PC-9 (cell line): ENCODE data around the gene LHFPL2.

Experiments used
- CTCF ChIP-seq: fragments of 200-600 bp; sonication (generic); conservative IDR thresholded peaks from 2 replicates; pipeline ENCODE4 v1.6.1; 2017; ENCODE audit warnings: mixed run types, antibody characterized with exemption, mild to moderate bottlenecking, moderate library complexity
- EZH2 ChIP-seq: fragments of 200-600 bp; sonication (generic); IDR thresholded peaks from 2 replicates; pipeline ENCODE4 v1.8.0; 2017; ENCODE audit warnings: antibody characterized with exemption, low read depth

- TF ChIP-seq CTCF = no peak
- no peak for TF ChIP-seq EZH2
Measured at GRCh38 chr5:78554670-78555069, 93.9 kb downstream of the LHFPL2 start.
